Panc1 (cell line): ENCODE results near the gene LIMK2.

Source experiments
- POLR2AphosphoS5 ChIP-seq: IDR thresholded peaks from 2 replicates; pipeline ENCODE4 v1.6.1; 2012; ENCODE audit warnings: mild to moderate bottlenecking, low read depth, low read length, moderate library complexity
- TF ChIP-seq, protein P1 (sequence below): fragments of 450-650 bp; IDR thresholded peaks from 2 replicates; pipeline ENCODE4 v1.5.1; 2017; ENCODE audit warnings: mild to moderate bottlenecking

- TF ChIP-seq, protein P1, sequence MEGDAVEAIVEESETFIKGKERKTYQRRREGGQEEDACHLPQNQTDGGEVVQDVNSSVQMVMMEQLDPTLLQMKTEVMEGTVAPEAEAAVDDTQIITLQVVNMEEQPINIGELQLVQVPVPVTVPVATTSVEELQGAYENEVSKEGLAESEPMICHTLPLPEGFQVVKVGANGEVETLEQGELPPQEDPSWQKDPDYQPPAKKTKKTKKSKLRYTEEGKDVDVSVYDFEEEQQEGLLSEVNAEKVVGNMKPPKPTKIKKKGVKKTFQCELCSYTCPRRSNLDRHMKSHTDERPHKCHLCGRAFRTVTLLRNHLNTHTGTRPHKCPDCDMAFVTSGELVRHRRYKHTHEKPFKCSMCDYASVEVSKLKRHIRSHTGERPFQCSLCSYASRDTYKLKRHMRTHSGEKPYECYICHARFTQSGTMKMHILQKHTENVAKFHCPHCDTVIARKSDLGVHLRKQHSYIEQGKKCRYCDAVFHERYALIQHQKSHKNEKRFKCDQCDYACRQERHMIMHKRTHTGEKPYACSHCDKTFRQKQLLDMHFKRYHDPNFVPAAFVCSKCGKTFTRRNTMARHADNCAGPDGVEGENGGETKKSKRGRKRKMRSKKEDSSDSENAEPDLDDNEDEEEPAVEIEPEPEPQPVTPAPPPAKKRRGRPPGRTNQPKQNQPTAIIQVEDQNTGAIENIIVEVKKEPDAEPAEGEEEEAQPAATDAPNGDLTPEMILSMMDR, result no peak
- TF ChIP-seq POLR2AphosphoS5, result no peak
These were observed 72.4 kb downstream of the LIMK2 start for GRCh38 chr22:31284281-31285155.
